ENCODE results near the gene ASCC1. TPM values are rescaled to one million over a fixed set of nuclear protein-coding genes. Genes with fewer than 3 reads are reported as not detected.
A peak's percentile ranks its signal among the peaks of the same experiment; 100 is the strongest.
"Not testable (repeated sequence)": the region's sequence is repeated elsewhere in the genome, so short reads cannot be mapped to it uniquely, and the experiment has no call there.

ASCC1 gene
- total RNA-seq, 1 donor from 2014 or later = 27.9 TPM

DNA sequence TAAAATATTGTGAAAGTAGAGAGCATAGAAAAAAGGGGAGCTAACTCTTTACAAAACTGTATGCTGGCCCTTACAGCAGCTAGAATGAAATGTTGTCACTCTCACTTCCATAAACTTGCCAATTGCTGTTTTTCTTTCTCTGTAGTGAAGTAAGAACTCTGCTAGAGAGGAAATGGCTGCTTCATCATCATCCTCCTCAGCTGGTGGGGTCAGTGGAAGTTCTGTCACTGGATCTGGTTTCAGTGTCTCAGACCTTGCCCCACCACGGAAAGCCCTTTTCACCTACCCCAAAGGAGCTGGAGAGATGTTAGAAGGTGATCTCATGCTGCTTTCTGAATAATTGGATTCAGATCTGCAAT, 7.6 kb upstream of the ASCC1 start:
- no peak for DNase-seq (ENCODE audit: low spot score)
- ATAC-seq = peak; percentile 16

DNA sequence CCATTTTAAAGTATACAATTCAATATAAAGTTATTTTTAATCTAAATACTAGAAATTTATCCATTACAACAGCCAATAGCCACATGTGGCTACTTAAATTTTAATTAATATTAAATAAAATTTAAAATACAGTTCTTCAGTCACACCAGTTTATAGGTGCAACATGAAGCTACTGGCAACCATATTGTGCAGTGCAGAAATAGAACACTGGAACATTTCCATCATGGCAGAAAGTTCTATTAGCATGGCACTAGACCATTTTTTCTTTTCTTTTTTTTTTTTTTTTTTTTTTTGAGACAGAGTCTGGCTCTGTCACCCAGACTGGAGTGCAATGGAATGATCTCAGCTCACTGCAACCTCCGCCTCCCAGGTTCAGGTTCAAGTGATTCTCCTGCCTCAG, 5.2 kb upstream of the ASCC1 start:
- no peak for ATAC-seq

DNA sequence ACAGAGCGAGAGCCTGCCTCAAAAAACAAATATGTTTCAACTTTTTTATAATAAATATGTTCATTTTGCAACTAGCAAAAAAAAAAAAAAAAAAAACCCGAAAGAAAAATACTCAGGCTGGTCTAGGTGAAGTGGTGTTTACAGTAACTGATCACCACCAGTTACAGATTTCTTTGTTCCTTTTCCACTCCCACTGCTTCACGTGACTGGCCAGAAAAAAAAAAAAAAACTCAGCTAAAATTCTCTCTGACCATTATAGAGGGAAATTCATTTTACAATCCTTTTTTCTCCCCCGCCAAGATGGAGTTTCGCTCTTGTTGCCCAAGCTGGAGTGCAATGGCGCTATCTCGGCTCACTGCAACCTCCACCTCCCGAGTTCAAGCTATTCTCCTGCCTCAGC, 4.6 kb upstream of the ASCC1 start:
- ATAC-seq (no peak), DNase-seq (ENCODE audit: low spot score) (no peak)

More for the DNA sequence above, 5.2 kb upstream of the ASCC1 start:
- DNase-seq (ENCODE audit: low spot score) = no peak

DNA sequence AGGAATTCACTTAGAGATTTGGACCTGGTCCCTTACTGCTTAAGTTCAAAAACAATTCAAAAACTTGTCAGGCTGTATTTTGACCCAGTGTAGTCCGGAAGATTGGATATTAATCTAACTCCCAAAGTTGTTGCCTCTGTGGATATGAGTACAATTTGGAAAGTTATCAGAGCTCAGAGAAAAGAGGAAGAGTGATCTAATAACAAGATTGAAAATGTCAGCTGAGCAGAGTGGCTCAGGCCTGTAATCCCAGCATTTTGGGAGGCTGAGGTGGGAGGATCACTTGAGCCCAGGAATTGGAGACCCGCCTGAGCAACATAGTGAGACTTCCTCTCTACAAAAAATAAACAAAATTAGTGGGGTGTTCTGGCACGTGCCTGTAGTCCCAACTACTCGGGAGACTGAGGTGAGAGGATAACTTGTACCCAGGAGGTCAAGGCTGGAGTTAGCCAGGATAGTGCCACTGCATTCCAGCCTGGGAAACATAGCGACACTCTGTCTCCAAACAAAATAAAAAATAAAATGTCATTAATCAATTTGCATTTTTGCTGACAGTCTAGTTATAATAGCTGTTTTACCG, 3.2 kb upstream of the ASCC1 start:
- no peak for ATAC-seq
- DNase-seq (ENCODE audit: low spot score) = no peak

DNA sequence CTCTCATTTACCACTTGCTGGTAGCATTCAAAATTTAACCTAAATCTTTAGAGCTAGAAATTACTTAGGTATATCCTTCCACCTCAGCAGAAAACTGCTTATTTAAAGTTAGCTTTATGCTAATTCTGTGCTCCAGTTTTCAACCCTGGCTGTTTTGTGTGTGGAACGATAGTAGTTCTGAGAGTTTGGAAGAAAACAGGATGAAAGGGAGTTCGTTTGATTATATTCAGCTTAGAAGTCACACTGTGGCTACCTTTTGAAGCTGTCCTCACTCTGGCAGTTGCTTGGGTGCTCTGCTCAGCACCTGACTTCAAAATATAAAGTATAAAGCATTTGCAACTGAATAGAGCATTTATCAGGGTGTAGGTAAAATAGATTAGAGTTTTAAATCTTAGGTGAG, 2.6 kb upstream of the ASCC1 start:
- DNase-seq (ENCODE audit: low spot score) = no peak
- no peak for ATAC-seq

DNA sequence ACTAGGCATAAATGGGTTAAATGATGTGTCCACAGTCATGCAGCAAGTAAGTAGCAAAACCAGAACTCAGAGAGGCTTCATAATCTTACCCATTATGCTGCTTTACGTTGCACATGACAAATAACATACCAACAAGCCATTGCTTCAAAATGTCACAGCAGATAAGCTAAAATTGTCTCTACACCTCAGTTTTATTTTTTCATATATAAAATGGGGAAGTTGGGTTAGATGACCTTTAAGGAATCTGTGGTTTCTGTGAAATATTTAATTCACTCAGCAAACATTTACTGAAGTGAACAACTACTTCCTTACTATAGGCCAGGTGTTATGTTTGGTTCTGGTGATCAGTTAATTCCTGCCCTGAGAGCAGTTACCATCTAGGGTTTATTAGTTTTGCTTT, 2.2 kb upstream of the ASCC1 start:
- ATAC-seq (no peak), DNase-seq (ENCODE audit: low spot score) (no peak)

DNA sequence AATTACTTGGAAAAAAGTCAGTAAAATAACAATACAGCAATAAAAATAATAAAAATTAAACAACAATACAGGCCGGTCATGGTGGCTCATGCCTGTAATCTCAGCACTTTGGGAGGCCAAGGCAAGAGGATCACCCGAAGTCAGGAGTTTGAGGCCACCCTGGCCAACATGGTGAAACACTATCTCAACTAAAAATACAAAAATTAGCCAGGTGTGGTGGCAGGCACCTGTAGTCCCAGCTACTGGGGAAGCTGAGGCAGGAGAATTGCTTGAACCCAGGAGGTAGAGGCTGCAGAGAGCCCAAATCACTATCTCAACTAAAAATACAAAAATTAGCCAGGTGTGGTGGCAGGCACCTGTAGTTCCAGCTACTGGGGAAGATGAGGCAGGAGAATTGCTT, 4.2 kb downstream of the ASCC1 start:
- ATAC-seq = not testable (repeated sequence)

DNA sequence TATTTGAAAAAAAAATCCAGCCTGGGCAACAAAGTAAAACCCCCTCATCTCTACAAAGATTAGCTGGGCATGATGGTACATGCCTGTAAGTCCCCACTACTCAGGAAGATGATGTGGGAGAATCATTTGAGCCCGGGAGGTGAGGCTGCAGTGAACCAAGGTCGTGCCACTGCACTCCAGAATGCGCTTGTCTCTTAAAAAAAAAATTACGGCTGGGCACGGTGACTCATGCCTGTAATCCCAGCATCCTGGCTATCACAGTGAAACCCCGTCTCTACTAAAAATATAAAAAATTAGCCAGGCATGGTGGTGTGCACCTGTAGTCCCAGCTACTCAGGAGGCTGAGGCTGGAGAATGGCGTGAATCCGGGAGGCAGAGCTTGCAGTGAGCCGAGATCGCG, 4.7 kb downstream of the ASCC1 start:
- not testable (repeated sequence) for ATAC-seq; DNase-seq (ENCODE audit: low spot score)

More for the DNA sequence above, 4.2 kb downstream of the ASCC1 start:
- DNase-seq (ENCODE audit: low spot score) = not testable (repeated sequence)

DNA sequence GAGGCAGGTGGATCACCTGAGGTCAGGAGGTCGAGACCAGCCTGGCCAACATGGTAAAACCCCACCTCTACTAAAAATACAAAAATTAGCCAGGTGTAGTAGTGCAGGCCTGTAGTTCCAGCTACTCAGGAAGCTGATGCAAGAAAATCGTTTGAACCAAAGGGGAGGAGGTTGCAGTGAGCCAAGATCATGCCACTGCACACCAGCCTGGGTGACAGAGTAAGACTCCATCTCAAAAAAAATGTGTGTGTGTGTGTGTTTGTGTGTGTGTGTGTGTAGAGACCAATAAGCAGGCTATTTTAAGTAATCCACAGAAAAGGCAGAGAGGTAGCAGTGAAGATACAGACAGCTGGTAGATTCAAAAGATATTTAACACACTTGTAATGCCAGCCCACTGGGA, 7.5 kb downstream of the ASCC1 start:
- ATAC-seq; DNase-seq (ENCODE audit: low spot score): not testable (repeated sequence)

DNA sequence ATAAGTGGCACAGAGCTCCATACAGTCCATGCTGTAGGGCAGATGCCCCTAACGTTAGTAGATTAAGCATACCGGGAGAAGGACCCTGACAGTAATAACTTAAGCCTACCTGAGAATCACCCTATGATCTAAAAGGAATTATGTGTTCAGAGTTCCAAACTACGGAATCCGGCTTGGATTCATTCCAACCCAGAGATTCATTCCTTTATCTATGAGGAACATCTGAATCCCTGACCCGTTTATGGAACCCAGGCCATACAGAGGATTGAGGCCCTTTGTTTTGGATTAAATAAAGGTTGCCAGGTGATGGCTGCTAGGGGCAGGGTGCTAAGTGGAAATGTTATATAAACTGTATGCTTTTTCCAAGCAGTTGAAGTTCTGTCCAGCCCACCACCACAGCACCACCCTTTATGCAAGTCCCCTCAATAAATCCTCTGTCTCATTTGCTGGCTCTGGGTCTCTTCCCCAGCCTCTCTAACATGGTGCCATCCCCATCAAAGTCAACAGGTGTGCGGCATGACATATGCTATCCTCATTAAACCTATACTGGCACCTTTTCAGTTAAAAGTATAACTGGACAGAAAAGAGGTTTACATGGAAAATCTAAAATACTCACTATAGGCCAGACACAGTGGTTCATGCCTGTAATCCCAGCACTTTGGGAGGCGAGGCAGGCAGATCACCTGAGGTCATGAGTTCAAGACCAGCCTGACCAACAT, 9.4 kb downstream of the ASCC1 start:
- DNase-seq (ENCODE audit: low spot score) = no peak

DNA sequence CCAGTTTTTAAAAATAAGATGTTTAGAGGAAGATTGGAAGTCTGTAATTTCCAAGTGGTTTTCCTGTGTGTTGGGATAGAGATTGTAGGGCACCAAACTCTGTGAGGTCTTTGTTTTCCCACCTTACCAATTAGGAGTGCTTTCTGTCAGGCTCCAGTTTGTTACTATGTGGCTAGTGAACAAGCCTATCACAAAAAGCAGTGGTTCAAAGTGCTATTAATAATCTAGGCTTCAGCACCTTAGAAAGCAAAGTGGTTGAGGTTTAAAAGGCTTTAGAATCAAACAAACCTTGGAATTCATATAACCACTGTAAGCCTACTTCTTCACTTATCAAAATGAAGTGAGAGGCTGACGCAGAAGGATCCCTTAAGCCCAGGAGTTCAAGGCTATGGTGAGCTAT, 11.4 kb downstream of the ASCC1 start:
- no peak for DNase-seq (ENCODE audit: low spot score)

More for the DNA sequence above, 9.4 kb downstream of the ASCC1 start:
- no peak for ATAC-seq

DNA sequence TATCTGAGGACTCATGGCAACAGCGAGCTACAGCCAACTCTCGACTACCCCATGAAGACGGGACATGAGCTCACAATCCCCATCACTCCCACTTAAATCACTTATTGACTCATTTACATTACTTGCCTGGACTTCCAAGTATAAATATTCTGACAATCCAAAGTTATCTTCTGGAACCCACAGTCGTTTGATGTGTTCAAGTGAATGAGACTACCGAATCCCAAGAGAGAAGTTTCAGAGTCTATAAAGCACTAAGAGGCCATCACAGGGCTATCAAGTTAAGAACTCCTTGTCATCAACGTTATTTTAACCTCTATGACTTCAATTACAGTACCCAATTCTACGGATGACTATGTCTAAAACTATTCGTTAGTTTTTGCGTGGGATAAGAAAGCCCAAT, 11.8 kb downstream of the ASCC1 start:
- no peak for DNase-seq (ENCODE audit: low spot score)
- ATAC-seq = no peak

More for the DNA sequence above, 11.4 kb downstream of the ASCC1 start:
- no peak for ATAC-seq

DNA sequence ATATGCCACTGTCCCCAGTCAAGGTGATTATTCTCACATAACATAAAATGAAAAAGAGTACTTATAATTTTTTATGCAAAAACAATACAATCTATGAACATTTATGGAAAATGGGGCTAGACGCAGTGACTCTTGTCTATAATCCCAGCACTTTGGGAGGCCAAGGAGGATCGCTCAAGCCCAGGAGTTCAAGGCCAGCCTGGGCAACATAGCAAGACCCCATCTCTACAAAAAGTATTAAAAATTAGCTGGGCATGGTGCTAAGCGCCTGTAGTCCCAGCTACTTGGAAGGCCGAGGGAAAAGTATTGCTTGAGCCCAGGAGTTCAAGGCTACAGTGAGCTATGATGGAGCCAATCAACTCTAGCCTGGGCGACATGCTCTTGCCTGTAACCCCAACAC, 14.8 kb downstream of the ASCC1 start:
- no peak for DNase-seq (ENCODE audit: low spot score)
- no peak for ATAC-seq

DNA sequence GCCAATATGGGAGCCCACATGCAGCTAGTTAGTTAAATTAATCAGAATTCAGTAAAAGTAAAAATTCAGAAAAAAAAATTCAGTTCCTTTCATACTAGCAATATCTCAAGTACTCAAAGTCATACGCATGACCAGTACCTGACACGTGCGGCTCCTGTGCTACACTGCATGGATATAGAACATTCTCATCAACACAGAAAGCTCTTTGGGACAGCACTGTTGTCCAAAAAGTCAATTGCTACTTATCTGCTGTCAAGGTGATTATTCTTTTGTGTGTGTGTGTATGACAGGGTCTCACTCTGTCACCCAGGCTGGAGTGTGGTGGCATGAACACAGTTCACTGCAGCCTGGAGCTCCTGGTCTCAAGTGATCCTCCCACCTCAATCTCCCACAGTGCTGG, 15.2 kb downstream of the ASCC1 start:
- DNase-seq (ENCODE audit: low spot score) = no peak

DNA sequence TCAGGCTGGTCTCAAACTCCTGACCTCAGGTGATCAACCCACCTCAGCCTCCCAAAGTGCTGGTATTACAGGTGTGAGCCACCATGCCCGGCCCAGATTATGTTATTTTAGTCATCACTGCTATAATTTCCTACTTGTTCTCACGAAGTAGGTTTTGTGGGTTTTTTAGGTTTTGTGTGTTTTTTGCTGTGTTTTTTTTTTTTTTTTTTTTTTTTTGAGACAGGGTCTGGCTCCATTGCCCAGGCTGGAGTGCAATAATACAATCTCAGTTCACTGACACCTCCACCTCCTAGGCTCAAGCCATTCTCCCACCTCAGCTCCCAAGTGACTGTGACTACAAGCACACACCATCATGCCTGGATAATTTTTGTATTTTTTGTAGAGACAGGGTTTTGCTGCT, 21.1 kb downstream of the ASCC1 start:
- DNase-seq (ENCODE audit: low spot score) (no peak), ATAC-seq (no peak)

More for the DNA sequence above, 15.2 kb downstream of the ASCC1 start:
- ATAC-seq = no peak

DNA sequence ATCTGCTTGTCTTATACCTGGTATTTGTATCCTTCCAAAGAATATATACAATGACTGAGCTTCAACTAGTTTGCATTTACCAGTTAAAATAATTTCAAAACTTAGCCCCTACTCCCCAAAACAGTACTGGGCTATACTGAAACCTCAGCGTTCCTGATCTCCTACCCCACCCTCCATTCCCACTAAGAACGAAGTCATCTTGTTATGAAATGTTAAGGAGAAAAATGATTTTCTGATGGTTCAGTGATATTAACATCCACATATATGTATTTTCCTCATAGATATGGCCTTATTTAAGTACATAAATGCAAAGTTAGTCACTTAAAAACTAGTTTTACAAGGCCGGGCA, 29.1 kb downstream of the ASCC1 start:
- ATAC-seq = no peak

DNA sequence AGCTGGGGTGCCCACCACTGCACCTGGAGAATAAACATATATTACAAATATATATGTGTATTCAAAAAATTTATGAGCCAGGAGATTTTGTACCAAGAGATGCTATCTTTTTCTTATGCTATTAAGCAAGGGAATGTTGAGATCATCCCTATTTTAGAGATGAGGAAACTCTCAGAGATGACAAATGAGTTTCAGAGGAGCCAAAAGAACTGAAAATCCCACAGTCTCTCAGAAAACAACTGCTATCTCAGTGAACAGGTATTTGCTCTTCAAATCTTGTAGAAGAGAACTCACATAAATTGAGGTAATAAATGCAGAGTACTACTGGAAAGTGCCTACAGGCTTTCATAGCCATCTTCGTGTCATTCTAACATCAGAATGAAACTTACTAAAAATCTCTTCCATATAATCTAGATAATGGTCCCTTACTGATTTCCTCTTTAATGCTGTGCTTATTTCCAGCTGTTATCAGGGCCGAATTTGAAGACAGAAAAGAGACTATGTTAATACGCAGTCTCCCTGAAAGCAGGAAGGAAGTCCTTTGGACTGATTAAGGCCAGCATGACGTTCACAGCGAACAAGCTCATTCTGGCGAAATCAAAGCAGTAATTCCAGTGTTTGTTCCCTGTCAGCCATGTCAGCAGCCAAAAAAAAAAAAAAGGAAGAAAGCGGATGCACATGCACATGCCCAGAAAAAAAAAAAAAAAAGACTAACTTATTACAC, 29.7 kb downstream of the ASCC1 start:
- no peak for DNase-seq (ENCODE audit: low spot score)
- peak; percentile 71 for ATAC-seq

More for the DNA sequence above, 29.1 kb downstream of the ASCC1 start:
- DNase-seq (ENCODE audit: low spot score) = no peak

DNA sequence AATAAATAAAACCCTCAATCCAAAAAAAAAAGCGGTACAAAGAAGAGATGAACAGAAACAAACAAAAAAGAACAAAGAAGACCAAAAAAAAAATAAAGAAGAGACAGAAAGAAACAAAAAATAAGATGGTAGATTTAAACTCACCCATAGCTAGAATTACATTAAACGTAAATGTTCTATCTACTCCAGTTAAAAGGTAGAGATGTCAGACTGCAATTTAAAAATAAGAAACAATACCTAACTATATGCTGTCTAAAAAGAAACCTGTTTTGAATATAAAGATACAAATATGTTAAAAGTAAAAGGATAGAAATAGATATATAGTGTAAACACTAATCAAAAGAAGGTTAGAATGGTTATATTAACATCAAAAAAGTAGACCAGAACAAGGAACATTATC, 31.9 kb downstream of the ASCC1 start:
- ATAC-seq = no peak
- no peak for DNase-seq (ENCODE audit: low spot score)

DNA sequence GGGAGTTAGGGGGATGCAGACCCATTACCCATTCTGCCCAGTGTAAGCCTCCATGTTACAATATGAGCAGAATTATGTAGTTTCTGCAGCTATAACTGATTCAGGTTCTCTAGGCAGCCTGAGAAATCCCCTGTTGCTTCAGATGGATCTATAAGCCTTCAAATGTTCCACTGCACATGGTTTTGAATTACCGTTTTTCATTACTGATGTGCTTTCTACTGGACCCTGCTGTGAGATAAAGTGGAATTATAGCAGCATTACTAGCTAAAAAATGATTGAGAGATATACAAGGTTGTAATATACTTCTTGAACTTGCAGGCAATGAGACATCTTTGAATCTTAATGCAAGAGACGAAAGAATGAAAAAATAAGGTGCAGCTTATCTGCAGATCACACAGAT, 38.6 kb downstream of the ASCC1 start:
- DNase-seq (ENCODE audit: low spot score) (no peak), ATAC-seq (no peak)

DNA sequence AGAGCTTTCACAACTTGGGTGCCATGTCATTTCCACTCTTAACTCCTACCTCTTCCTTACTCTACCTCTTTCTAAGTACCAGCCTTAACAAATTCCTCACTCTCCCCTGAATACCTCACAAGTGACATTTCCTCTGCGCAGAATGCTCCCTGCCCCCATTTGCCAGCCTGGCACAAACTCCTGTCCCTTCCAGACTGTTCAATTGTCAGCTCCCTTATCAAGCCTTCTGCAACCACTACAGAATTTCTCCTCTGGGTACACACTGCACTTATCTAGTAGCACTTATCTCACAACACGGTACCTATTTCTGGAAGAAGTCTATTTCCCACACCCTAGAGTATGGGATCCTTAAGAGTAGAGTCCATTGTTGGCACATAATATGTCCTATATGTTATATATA, 39.4 kb downstream of the ASCC1 start:
- DNase-seq (ENCODE audit: low spot score) = no peak
- no peak for ATAC-seq

DNA sequence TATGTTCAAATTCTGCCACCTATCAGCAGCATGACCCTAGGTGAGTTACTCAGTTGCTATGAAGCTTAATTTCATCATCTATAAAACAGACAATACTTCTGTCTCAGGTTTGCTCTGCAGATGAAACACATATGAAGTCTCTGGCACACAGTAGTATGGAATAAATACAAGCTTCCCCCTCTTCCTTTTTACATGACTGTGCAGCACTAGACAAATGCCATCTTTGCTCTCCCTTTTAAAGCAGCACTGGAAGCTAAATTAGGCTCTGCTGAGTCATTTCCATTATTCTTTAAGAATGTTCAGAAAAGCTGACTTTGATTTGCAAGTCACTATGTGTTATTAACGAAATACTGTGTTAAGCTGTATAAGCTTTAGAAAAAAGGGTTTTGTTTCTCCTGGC, 40.9 kb downstream of the ASCC1 start:
- DNase-seq (ENCODE audit: low spot score) (no peak), ATAC-seq (no peak)

DNA sequence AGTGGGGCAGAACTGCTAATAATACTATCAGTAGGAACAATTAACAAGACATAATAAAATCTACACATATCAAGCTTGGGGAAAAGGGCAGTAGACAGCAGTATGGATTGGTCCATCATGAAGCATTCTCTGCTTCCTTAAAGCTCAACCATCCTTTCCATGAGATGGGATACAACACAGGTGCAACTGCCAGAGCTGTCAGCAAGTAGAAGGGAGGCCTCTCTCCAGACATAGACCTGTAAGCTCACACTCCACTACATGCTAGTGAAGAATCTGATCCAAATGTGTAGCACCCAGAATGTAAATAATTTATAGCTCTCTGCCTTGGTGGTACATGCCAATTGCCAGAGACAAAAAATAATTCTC, 41.8 kb downstream of the ASCC1 start:
- DNase-seq (ENCODE audit: low spot score) = no peak
- ATAC-seq = no peak
